Keratinocyte (primary cell): Measurements from ENCODE around the gene VANGL1. TPM values are rescaled to one million over a fixed set of nuclear protein-coding genes. Genes with fewer than 3 reads are reported as not detected.

Experiments used
- DNase-seq: peaks from one replicate; pipeline ENCODE4 v3.0.0-alpha.2; 2011; ENCODE audit warnings: low read depth, missing footprints, low spot score
- FAIRE-seq: peaks from 2 replicates; lab custom pipeline; 2011; peaks lifted over from hg19 to GRCh38; lab: Jason Lieb, UNC
- H2AFZ ChIP-seq: 2 replicates; pipeline ENCODE4 v1.6.0; 2012; ENCODE audit warnings: low read length, control low read depth, inconsistent platforms; ENCODE audit not compliant: control insufficient read depth
- H3K27ac ChIP-seq: 2 replicates; pipeline ENCODE4 v1.5.1; 2011; ENCODE audit warnings: low read length; ENCODE audit not compliant: control insufficient read depth, insufficient read depth
- H3K27me3 ChIP-seq: 3 replicates; pipeline ENCODE4 v1.6.0; 2011; ENCODE audit warnings: low read length; ENCODE audit not compliant: control insufficient read depth, insufficient read depth; ENCODE audit errors: extremely low read depth
- H3K36me3 ChIP-seq, 2 experiments: 2 replicates in 1 of 2; 3 replicates in 1 of 2; pipeline ENCODE4 v1.5.1; 2011; ENCODE audit warnings: low read length in 2 of 2, mild to moderate bottlenecking in 1 of 2; ENCODE audit not compliant: control insufficient read depth in 2 of 2, insufficient read depth in 2 of 2; ENCODE audit errors: extremely low read depth in 1 of 2
- H3K4me1 ChIP-seq: 3 replicates; pipeline ENCODE4 v1.5.1; 2011; ENCODE audit warnings: low read length; ENCODE audit not compliant: control insufficient read depth, insufficient read depth; ENCODE audit errors: extremely low read depth
- H3K4me2 ChIP-seq: 3 replicates; pipeline ENCODE4 v1.6.0; 2011; ENCODE audit warnings: low read depth, low read length; ENCODE audit not compliant: control insufficient read depth, insufficient read depth; ENCODE audit errors: extremely low read depth
- H3K4me3 ChIP-seq, 3 experiments: fragments of 200-600 bp in 1 of 3; sonication (generic) in 1 of 3; 2 replicates in 2 of 3; 3 replicates in 1 of 3; pipeline ENCODE4 v1.5.1; 2011 to 2016; ENCODE audit warnings: low read length in 3 of 3, mild to moderate bottlenecking in 3 of 3, control low read depth in 2 of 3, inconsistent platforms in 1 of 3, low read depth in 1 of 3, mixed read lengths in 1 of 3, mixed run types in 1 of 3, moderate library complexity in 1 of 3; ENCODE audit not compliant: control insufficient read depth in 2 of 3, insufficient read depth in 2 of 3; ENCODE audit errors: extremely low read depth in 1 of 3
- H3K79me2 ChIP-seq: 2 replicates; pipeline ENCODE4 v1.6.0; 2012; ENCODE audit warnings: low read length; ENCODE audit not compliant: control insufficient read depth, insufficient read depth
- H3K9ac ChIP-seq: 3 replicates; pipeline ENCODE4 v1.6.0; 2011; ENCODE audit warnings: low read length; ENCODE audit not compliant: control insufficient read depth, insufficient read depth; ENCODE audit errors: extremely low read depth
- H3K9me1 ChIP-seq: 3 replicates; pipeline ENCODE4 v1.6.0; 2011; ENCODE audit warnings: low read length; ENCODE audit not compliant: control insufficient read depth, insufficient read depth; ENCODE audit errors: extremely low read depth
- H3K9me3 ChIP-seq: 2 replicates; pipeline ENCODE4 v1.5.1; 2012; ENCODE audit warnings: low read depth, low read length; ENCODE audit not compliant: control insufficient read depth
- H4K20me1 ChIP-seq: 3 replicates; pipeline ENCODE4 v1.6.0; 2011; ENCODE audit warnings: low read length; ENCODE audit not compliant: control insufficient read depth, insufficient read depth; ENCODE audit errors: extremely low read depth
- EZH2 ChIP-seq: IDR thresholded peaks from one replicate; pipeline ENCODE4 v1.6.1; 2012; ENCODE audit warnings: inconsistent platforms, mild to moderate bottlenecking, low read length, moderate library complexity
- dilution Hi-C: fragments of 300-500 bp; cut with MboI; formaldehyde crosslinking; loops from one replicate; pipeline ENCODE4 v1.7.0; 2020; ENCODE audit warnings: low sequenced_read_pairs; ENCODE audit not compliant: extremely low pct_ligation_motif_present
- polyA plus RNA-seq, 5 experiments: library from polyadenylated mRNA; depleted of rRNA in 3 of 5; stranded (reverse) in 3 of 5; stranded (forward) in 1 of 5; unstranded in 1 of 5; fragments of >200 nt; gene quantifications; 1 replicate in 1 of 5; 2 replicates in 3 of 5; 3 replicates in 1 of 5; pipeline versions ENCODE4 v1.2.1 to v1.2.3, GENCODE V29; 2011 to 2012; ENCODE audit warnings: missing spikeins in 2 of 5, low read depth in 1 of 5, low replicate concordance in 1 of 5
- TF ChIP-seq, protein P1 (sequence below), 3 experiments: IDR thresholded peaks in 1 of 3; conservative IDR thresholded peaks in 1 of 3; optimal IDR thresholded peaks in 1 of 3; 2 replicates in 2 of 3; 3 replicates in 1 of 3; pipeline versions ENCODE3 to v1.5.1; 2011; ENCODE audit warnings: low read length in 3 of 3, mild to moderate bottlenecking in 3 of 3, moderate library complexity in 2 of 3, control low read depth in 1 of 3, inconsistent platforms in 1 of 3; ENCODE audit not compliant: insufficient read depth in 2 of 3; ENCODE audit errors: extremely low read depth in 1 of 3

The VANGL1 gene
- polyA plus RNA-seq, 1 donor (not counting 4 experiments of a cell fraction or from before 2014, with no cell fraction given), result 22.4 TPM

DNA sequence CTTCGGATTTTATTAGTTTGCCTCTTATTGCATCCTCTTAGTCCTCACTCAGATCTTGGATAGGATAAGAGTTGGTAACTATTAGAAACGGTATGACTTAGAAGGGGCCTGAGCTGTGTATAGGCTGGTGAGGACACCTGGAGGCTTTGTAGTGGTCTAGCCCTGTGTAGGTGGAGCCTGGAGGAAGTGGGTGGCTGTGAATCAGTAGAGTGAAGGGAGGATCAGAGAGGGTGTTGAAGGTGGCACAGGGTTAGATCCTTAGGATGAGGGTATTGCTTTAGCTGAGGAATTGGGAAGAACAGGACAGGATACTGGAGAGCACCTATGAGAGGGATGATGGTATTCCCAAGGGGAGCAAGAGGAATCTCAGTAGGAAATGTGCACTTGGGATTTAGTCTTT, 5.7 kb downstream of the VANGL1 start:
- H2AFZ ChIP-seq, result no peak overlapping the region
- no peak for FAIRE-seq
- dilution Hi-C loops, result no loop called here
- peak overlapping the region; percentile 35 for H3K4me2 ChIP-seq
- TF ChIP-seq, protein P1, sequence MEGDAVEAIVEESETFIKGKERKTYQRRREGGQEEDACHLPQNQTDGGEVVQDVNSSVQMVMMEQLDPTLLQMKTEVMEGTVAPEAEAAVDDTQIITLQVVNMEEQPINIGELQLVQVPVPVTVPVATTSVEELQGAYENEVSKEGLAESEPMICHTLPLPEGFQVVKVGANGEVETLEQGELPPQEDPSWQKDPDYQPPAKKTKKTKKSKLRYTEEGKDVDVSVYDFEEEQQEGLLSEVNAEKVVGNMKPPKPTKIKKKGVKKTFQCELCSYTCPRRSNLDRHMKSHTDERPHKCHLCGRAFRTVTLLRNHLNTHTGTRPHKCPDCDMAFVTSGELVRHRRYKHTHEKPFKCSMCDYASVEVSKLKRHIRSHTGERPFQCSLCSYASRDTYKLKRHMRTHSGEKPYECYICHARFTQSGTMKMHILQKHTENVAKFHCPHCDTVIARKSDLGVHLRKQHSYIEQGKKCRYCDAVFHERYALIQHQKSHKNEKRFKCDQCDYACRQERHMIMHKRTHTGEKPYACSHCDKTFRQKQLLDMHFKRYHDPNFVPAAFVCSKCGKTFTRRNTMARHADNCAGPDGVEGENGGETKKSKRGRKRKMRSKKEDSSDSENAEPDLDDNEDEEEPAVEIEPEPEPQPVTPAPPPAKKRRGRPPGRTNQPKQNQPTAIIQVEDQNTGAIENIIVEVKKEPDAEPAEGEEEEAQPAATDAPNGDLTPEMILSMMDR (optimal IDR thresholded peaks at IDR 0.05 in 1 of 3, IDR thresholded peaks at IDR 0.05 in 1 of 3, conservative IDR thresholded peaks at IDR 0.05 in 1 of 3; ENCODE audit: extremely low read depth in 1 of 3, insufficient read depth in 2 of 3, low read length in 3 of 3), result no peak
- TF ChIP-seq EZH2, result no peak
- no peaks in the 10 kb centered on the region for H3K27me3 ChIP-seq
- H3K4me3 ChIP-seq, result no peak overlapping the region
- peaks cover 88% of the 10 kb centered on the region for H3K79me2 ChIP-seq
- H3K36me3 ChIP-seq, result peaks cover 5 to 8% of the 10 kb centered on the region in 2 experiments
- H3K4me1 ChIP-seq, result peaks cover 46% of the 10 kb centered on the region
- peaks cover 7% of the 10 kb centered on the region for H3K9me1 ChIP-seq
- no peak overlapping the region for H3K9ac ChIP-seq
- no peak for DNase-seq
- H3K9me3 ChIP-seq, result no peaks in the 10 kb centered on the region
- H3K27ac ChIP-seq, result no peak overlapping the region
- peaks cover 3% of the 10 kb centered on the region for H4K20me1 ChIP-seq

DNA sequence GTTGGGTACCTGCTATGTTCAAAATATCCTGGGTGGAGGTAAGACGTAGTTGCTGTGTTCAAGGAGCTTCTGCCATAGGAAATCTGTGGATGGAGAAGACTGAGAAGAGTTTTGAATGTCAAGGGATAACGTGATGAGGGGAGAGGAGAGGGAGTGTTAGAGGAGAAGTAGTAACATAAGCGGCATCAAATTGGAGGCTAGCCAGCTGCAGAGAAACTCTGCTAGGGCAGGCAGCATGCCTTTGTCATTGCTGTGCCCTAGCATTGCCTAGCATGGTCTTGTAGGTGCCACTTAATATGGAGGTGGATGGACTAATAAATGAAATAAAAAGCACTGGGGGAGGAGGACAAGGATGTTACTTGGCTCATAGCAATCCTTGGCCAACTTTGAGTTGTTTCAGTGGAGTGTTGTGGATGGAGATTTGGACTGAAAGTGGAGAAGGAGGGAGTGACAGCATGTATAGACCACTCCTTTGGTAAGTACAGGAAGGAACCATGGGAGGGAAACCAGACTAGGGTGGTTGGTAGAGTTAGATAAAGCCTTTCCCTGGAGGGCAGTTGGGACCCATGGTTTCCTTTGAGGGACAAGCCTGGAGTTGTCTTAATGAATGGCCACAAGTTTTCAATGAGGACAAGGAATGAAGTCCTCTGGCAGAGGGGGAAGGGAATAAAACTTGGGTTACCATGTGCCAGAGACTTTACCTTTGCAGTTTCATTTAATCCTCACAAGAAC, 6.3 kb downstream of the VANGL1 start:
- Histone ChIP-seq H3K27me3 (no peaks in the 10 kb centered on the region), H3K36me3 (peaks cover 7 to 9% of the 10 kb centered on the region in 2 experiments), H3K9me3 (no peaks in the 10 kb centered on the region), H3K4me1 (peaks cover 46% of the 10 kb centered on the region), H3K4me2 (peak overlapping the region; percentile 54), H3K9ac (no peak overlapping the region), H3K9me1 (peaks cover 7% of the 10 kb centered on the region), H3K4me3 (no peak overlapping the region), H2AFZ (no peak overlapping the region), H4K20me1 (peaks cover 3% of the 10 kb centered on the region), H3K79me2 (peaks cover 86% of the 10 kb centered on the region), H3K27ac (no peak overlapping the region)
- dilution Hi-C loops, result no loop called here
- FAIRE-seq (no peak), DNase-seq (no peak)
- TF ChIP-seq, protein P1 (optimal IDR thresholded peaks at IDR 0.05 in 1 of 3, IDR thresholded peaks at IDR 0.05 in 1 of 3, conservative IDR thresholded peaks at IDR 0.05 in 1 of 3; ENCODE audit: extremely low read depth in 1 of 3, insufficient read depth in 2 of 3, low read length in 3 of 3), result no peak
- TF ChIP-seq EZH2, result no peak
